GM21717 (cell line): ENCODE results near the gene MAPKAPK5.
"Not testable (repeated sequence)": the region's sequence is repeated elsewhere in the genome, so short reads cannot be mapped to it uniquely, and the experiment has no call there.

Experiments used
- ATAC-seq: cut with Tn5 transposase; IDR thresholded peaks from one replicate; pipeline ENCODE4 v1.9.1; 2021; ENCODE audit warnings: mild to moderate bottlenecking, moderate library complexity; ENCODE audit not compliant: unreplicated experiment

The MAPKAPK5 gene

GRCh38 chr12:111827907-111828306, 14.1 kb upstream of the MAPKAPK5 start:
- no peak for ATAC-seq

- no peak for ATAC-seq
These were observed 13.6 kb upstream of the MAPKAPK5 start for GRCh38 chr12:111828338-111828979.

- not testable (repeated sequence) for ATAC-seq
These were observed 12.4 kb upstream of the MAPKAPK5 start for GRCh38 chr12:111829635-111830034.

- not testable (repeated sequence) for ATAC-seq
These were observed 7.2 kb upstream of the MAPKAPK5 start for GRCh38 chr12:111834740-111835386.

GRCh38 chr12:111835531-111836181, 6.4 kb upstream of the MAPKAPK5 start:
- ATAC-seq = not testable (repeated sequence)

GRCh38 chr12:111838353-111838752, 3.7 kb upstream of the MAPKAPK5 start:
- ATAC-seq = no peak

GRCh38 chr12:111840807-111841206, 1.2 kb upstream of the MAPKAPK5 start:
- no peak for ATAC-seq

GRCh38 chr12:111841236-111841749, 735 bp upstream of the MAPKAPK5 start:
- ATAC-seq = peak; percentile 16

GRCh38 chr12:111842556-111843396, 748 bp downstream of the MAPKAPK5 start:
- ATAC-seq = peak; percentile 9

- ATAC-seq = no peak
These were observed 4.0 kb downstream of the MAPKAPK5 start for GRCh38 chr12:111846016-111846415.

GRCh38 chr12:111850526-111850925, 8.5 kb downstream of the MAPKAPK5 start:
- no peak for ATAC-seq

- ATAC-seq = no peak
These were observed 16.2 kb downstream of the MAPKAPK5 start for GRCh38 chr12:111858186-111858585.

GRCh38 chr12:111858778-111859177, 16.8 kb downstream of the MAPKAPK5 start:
- ATAC-seq = no peak

- ATAC-seq = no peak
These were observed 22.9 kb downstream of the MAPKAPK5 start for GRCh38 chr12:111864913-111865312.

GRCh38 chr12:111867531-111867930, 25.5 kb downstream of the MAPKAPK5 start:
- no peak for ATAC-seq

- no peak for ATAC-seq
These were observed 26.9 kb downstream of the MAPKAPK5 start for GRCh38 chr12:111868676-111869588.

GRCh38 chr12:111869671-111870070, 27.6 kb downstream of the MAPKAPK5 start:
- no peak for ATAC-seq

- no peak for ATAC-seq
These were observed 28.2 kb downstream of the MAPKAPK5 start for GRCh38 chr12:111870216-111870615.

- no peak for ATAC-seq
These were observed 28.7 kb downstream of the MAPKAPK5 start for GRCh38 chr12:111870706-111871105.

- no peak for ATAC-seq
These were observed 31.1 kb downstream of the MAPKAPK5 start for GRCh38 chr12:111873113-111873512.
